ENCODE results near the gene SOST.
A peak's percentile ranks its signal among the peaks of the same experiment; 100 is the strongest.

SOST gene

GRCh38 chr17:43741636-43742035 is 17.0 kb downstream of the SOST start:
- no peak for DNase-seq (ENCODE audit: low read depth in 3 of 3)

GRCh38 chr17:43740541-43740940 is 18.1 kb downstream of the SOST start:
- DNase-seq (ENCODE audit: low read depth in 3 of 3) = no peak

GRCh38 chr17:43737722-43738121 is 20.9 kb downstream of the SOST start:
- no peak for DNase-seq (ENCODE audit: low read depth in 3 of 3)

GRCh38 chr17:43736389-43736788 is 22.2 kb downstream of the SOST start:
- no peak for DNase-seq (ENCODE audit: low read depth in 3 of 3)

GRCh38 chr17:43734376-43734775 is 24.2 kb downstream of the SOST start:
- DNase-seq (ENCODE audit: low read depth in 3 of 3) = no peak

- DNase-seq (ENCODE audit: low read depth in 3 of 3) = no peak
These were observed 24.6 kb downstream of the SOST start for GRCh38 chr17:43733956-43734355.

- no peak for DNase-seq (ENCODE audit: low read depth in 3 of 3)
These were observed 25.6 kb downstream of the SOST start for GRCh38 chr17:43732958-43733357.

GRCh38 chr17:43728081-43728480 is 30.5 kb downstream of the SOST start:
- no peak for DNase-seq (ENCODE audit: low read depth in 3 of 3)

GRCh38 chr17:43723697-43724359 is 34.8 kb downstream of the SOST start:
- DNase-seq (ENCODE audit: low read depth in 3 of 3) = no peak

- DNase-seq (ENCODE audit: low read depth in 3 of 3) = no peak
These were observed 35.5 kb downstream of the SOST start for GRCh38 chr17:43722870-43723665.

GRCh38 chr17:43722269-43722619 is 36.3 kb downstream of the SOST start:
- DNase-seq (ENCODE audit: low read depth in 3 of 3) = no peak

GRCh38 chr17:43721537-43722268 is 36.9 kb downstream of the SOST start:
- no peak for DNase-seq (ENCODE audit: low read depth in 3 of 3)

GRCh38 chr17:43720311-43721060 is 38.1 kb downstream of the SOST start:
- DNase-seq (ENCODE audit: low read depth in 3 of 3) = peak; percentile 48 to 74 (median 65)

GRCh38 chr17:43719578-43719977 is 39.0 kb downstream of the SOST start:
- no peak for DNase-seq (ENCODE audit: low read depth in 3 of 3)

- DNase-seq (ENCODE audit: low read depth in 3 of 3) = no peak
These were observed 40.0 kb downstream of the SOST start for GRCh38 chr17:43718544-43718943.

GRCh38 chr17:43717913-43718312 is 40.7 kb downstream of the SOST start:
- DNase-seq (ENCODE audit: low read depth in 3 of 3) = no peak

GRCh38 chr17:43714465-43715149 is 44.0 kb downstream of the SOST start:
- no peak for DNase-seq (ENCODE audit: low read depth in 3 of 3)

GRCh38 chr17:43713494-43714162 is 45.0 kb downstream of the SOST start:
- no peak for DNase-seq (ENCODE audit: low read depth in 3 of 3)

- DNase-seq (ENCODE audit: low read depth in 3 of 3) = no peak
These were observed 46.2 kb downstream of the SOST start for GRCh38 chr17:43712397-43712796.

- DNase-seq (ENCODE audit: low read depth in 3 of 3) = no peak
These were observed 48.5 kb downstream of the SOST start for GRCh38 chr17:43710101-43710500.

- no peak for DNase-seq (ENCODE audit: low read depth in 3 of 3)
These were observed 49.4 kb downstream of the SOST start for GRCh38 chr17:43709210-43709609.

Measured in stimulated activated CD4-positive, alpha-beta T cell treated with anti-CD3 and anti-CD28 coated beads, TNF-alpha, amount 100 ng/mL, for 48 hours (primary cell).